NB4 (cell line): Measurements from ENCODE around the gene EED.

Experiments
- POLR2A ChIP-seq: IDR thresholded peaks from 2 replicates; pipeline ENCODE4 v1.6.1; 2011; ENCODE audit warnings: mild to moderate bottlenecking; ENCODE audit not compliant: insufficient read length; ENCODE audit errors: extremely low read depth
- TF ChIP-seq, protein P1 (sequence below): IDR thresholded peaks from one replicate; pipeline ENCODE4 v1.5.1; 2012; ENCODE audit warnings: low read depth, low read length
- TF ChIP-seq, protein P2 (sequence below): IDR thresholded peaks from 2 replicates; pipeline ENCODE4 v1.6.1; 2011; ENCODE audit warnings: low read depth, low read length

DNA sequence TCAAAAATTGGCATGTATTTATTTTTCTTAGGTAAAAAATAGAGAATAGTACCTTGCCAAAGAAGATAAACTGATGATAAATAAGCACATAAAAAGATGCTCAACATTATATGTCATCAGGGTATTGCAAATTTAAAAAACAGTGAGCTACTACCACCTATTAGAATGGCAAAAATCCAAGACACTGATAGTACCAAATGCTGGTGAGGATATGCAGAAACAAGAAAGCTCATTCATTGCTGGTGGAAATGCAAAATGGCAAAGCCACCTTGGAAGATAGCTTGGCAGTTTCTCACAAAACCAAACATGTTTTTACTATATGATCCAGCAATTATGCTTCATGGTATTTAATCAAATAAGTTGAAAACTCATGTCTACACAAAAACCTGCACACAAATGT is 46.4 kb upstream of the EED start:
- TF ChIP-seq, protein P1, sequence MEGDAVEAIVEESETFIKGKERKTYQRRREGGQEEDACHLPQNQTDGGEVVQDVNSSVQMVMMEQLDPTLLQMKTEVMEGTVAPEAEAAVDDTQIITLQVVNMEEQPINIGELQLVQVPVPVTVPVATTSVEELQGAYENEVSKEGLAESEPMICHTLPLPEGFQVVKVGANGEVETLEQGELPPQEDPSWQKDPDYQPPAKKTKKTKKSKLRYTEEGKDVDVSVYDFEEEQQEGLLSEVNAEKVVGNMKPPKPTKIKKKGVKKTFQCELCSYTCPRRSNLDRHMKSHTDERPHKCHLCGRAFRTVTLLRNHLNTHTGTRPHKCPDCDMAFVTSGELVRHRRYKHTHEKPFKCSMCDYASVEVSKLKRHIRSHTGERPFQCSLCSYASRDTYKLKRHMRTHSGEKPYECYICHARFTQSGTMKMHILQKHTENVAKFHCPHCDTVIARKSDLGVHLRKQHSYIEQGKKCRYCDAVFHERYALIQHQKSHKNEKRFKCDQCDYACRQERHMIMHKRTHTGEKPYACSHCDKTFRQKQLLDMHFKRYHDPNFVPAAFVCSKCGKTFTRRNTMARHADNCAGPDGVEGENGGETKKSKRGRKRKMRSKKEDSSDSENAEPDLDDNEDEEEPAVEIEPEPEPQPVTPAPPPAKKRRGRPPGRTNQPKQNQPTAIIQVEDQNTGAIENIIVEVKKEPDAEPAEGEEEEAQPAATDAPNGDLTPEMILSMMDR: no peak
- TF ChIP-seq, protein P2, sequence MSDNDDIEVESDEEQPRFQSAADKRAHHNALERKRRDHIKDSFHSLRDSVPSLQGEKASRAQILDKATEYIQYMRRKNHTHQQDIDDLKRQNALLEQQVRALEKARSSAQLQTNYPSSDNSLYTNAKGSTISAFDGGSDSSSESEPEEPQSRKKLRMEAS: no peak
- TF ChIP-seq POLR2A: no peak
